ENCODE measurements around the gene KSR1. TPM values are rescaled to one million over a fixed set of nuclear protein-coding genes. Genes with fewer than 3 reads are reported as not detected.
A peak's percentile ranks its signal among the peaks of the same experiment; 100 is the strongest.

The KSR1 gene
- polyA plus RNA-seq, 3 donors, result 45.5 to 90.5 (median 49.0) TPM

DNA sequence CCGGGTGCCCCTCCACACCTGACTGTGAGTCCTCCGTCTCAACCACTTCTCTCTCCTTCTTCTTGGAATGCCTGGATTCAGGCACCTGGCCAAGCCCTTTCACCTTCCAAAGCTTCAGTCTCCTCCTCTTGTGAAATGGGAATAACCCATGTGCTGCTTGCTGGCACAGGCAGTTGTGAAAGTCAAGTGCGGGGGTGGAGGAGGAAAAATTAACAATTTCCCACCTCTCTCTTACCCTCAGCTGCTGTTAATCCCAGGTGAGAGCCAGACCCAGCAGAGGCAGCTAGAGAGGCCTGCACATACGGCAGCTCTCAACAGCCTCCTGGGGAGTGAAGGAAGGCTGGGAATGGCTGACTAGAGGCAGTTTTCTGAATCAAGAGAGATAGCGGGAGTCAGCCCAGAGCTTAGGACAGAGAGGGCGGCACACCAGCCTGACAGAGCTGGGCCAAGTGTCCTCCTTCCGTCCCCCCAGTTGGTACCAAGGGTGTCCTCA, 96.8 kb downstream of the KSR1 start:
- DNase-seq (ENCODE audit: extremely low read depth in 1 of 11, low read depth in 9 of 11, low spot score in 4 of 11), result no peak

DNA sequence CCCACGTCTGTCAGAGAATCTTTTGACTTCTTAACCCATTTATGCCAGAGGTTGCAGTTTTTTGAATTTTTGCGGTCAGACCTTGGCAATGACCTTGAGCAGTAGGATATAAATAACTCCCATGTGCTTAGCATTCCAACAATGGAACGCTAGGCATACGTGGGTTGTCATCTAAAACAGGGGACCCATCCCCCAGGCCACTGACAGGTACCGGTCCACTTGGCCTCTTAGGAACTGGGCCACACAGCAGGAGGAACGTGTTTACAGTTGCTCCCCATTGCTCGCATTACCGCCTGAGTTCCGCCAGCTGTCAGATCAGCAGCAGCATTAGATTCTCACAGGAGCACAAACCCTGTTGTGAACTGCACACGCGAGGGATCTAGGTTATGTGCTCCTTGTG, 97.9 kb downstream of the KSR1 start:
- DNase-seq (ENCODE audit: extremely low read depth in 1 of 11, low read depth in 9 of 11, low spot score in 4 of 11), result no peak

- DNase-seq (ENCODE audit: extremely low read depth in 1 of 11, low read depth in 9 of 11, low spot score in 4 of 11), result no peak
Measured at GRCh38 chr17:27554911-27555310, 98.7 kb downstream of the KSR1 start.

DNA sequence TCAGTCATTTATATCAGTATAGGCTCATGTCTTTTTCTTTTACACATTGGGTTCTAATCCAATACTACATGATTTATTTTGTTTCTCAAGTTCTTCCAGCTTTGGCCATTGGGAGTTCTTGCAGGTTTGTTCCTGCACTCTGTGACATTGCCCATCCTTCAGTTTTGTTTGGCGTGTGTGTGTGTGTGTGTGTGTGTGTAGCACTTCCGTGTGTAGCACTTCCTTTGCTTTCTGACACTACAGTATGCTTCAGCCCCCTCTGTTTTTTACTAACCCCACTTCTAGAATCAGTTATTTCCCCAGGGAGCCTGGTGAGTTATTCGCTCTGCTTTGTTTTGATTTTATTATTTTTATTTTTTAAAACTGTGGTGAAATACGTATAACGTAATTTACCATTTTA, 99.1 kb downstream of the KSR1 start:
- no peak for DNase-seq (ENCODE audit: extremely low read depth in 1 of 11, low read depth in 9 of 11, low spot score in 4 of 11)

- no peak for DNase-seq (ENCODE audit: extremely low read depth in 1 of 11, low read depth in 9 of 11, low spot score in 4 of 11)
Measured at GRCh38 chr17:27558341-27558740, 102.1 kb downstream of the KSR1 start.

DNA sequence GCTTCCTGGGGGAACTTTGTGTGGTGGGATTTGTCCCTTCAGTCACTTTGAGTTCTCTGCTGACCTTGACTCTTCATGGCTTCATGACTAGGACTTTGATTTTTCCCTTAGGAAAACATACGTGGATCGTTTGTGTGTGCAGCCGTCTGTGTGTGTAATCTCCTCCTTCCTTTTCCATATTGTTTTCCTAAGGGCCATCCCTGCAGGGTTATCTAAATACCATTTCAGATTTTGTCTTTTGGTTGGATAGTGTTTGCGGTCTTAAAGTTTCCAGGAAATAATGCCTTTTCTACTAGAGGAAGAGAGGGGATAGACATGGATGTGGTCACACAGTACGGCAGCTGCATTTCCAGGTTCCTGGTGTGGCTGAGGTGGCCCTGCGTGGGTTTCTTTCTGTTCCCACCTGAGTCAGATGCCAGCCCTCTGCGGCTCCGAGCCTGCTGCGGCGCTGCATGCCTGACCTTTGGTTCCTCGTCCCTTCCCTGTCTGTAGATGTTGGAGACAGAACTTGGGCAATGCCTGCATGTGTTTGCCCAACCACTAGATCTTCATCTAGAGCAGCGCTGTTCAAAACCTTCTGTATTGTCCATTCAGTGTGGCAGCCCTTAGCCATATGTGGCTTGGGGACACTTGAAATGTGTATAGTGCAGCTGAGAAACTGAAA, 102.7 kb downstream of the KSR1 start:
- DNase-seq (ENCODE audit: extremely low read depth in 1 of 11, low read depth in 9 of 11, low spot score in 4 of 11), result no peak

DNA sequence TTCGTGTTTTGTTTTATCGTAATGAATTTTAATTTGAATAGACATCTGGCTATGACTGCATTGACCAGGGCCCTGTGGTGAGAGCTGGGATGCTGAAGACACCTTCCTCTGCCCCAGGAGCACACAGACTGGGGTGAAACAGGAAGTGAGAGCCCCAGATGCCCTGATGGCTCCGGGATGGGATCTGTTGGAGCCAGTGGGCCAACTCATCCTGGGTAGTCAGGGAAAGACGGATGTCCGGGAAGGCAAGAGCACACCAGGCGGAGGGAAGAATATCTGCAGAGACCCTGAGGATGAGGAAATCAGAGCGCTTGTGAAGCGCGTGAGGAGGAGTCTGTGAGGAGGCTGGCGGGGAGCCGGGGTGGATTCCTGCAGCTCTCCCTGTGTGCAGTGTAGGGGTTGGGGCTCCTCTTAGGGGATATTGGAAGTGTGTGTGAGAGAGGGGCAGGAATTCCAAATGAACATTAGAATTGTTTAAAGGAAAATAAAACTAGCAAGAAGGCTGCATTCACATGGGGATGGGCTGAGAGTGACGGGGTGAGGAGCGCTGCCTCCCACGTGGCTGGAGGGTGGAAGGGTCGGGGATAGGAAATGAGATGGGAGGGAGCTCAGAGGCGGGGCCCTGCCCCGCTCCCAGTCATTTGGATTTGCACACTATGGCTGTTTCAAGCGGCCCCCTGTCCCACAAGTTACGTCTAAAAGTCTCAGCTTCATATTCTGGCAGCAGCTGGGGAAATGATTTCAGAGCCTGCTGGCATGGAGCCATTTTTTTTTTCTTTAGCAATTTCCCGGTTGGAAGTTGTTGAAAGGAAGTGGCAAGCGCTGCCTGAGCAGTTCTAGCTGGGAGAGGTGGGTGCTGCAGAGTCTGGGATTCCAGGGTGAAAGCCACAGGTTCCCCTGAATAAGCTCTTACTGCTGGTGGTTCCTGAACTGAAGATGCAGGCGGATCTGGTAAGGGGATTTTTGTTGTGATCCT, 103.5 kb downstream of the KSR1 start:
- peak; percentile 67 to 90 (median 83) for DNase-seq (ENCODE audit: extremely low read depth in 1 of 11, low read depth in 9 of 11, low spot score in 4 of 11)

DNA sequence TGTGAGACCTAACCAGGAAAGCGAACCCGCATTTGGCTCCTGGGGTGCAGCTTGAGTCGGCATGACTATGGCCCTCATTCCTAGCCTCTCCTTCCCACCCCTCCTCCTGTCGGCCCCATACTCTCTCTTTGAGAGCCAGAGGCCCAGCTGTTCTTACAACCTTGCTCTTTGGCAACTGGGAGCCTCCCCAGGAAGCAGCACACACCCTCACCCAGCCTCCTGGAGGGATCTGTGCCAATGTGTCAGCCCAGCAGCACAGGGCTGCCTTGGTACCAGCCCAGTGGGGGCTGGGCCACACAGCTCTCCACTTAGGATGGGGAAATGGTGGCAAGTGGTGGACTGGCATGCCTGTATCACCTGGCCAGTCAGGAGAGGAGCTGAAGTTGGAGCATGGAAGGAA, 104.4 kb downstream of the KSR1 start:
- no peak for DNase-seq (ENCODE audit: extremely low read depth in 1 of 11, low read depth in 9 of 11, low spot score in 4 of 11)

DNA sequence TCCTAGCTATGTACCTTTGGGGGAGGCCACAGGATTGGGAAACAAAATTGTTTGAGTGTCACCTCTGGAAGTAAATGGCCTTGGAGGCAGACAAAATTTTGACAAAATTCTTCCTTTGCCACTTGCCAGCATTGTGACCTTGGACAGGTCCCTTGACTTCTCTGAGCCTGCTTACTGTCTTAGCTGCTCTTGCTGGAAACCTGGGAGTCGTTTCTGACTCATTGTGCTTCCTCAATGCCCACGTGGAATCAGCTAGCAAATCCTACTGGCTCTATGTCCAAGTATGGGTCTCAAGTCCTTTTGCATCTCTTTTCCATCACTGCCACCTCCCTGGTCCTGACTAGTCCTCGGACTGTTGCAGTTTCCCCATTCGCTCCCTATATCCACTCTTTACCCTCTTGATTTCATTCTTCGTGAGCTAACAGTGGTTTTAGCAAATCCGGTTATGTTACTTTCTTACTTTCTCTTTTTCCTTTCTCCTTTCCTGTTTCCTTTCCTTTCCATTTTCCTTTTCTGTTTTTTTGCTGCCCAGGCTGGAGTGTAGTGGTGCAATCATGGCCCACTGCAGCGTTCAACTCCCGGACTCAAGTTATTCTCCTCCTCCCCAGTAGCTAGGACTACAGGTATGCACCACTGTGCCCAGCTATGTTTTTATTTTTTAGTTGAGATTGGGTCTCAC, 106.7 kb downstream of the KSR1 start:
- no peak for DNase-seq (ENCODE audit: extremely low read depth in 1 of 11, low read depth in 9 of 11, low spot score in 4 of 11)

- no peak for DNase-seq (ENCODE audit: extremely low read depth in 1 of 11, low read depth in 9 of 11, low spot score in 4 of 11)
Measured at GRCh38 chr17:27563532-27563931, 107.3 kb downstream of the KSR1 start.

DNA sequence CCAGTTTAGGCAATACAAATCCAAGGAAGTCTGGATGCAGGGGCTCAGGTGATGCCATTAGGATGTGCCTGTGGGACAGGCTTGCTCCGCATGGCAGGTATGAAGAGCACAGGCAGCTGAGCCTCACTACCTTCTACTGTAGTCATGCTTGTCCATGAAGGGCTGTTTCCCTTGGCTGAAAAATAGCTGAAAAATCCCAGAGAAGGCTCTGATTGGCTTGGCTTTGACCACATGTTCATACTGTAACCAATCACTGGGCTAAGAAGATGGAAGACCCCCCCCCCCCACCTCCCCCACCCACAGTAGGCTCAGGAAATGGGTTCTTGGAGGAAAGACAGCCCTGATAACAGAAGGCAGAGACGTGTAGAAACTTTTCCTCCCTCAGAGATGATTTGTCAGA, 108.2 kb downstream of the KSR1 start:
- no peak for DNase-seq (ENCODE audit: extremely low read depth in 1 of 11, low read depth in 9 of 11, low spot score in 4 of 11)

- no peak for DNase-seq (ENCODE audit: extremely low read depth in 1 of 11, low read depth in 9 of 11, low spot score in 4 of 11)
Measured at GRCh38 chr17:27565874-27566670, 109.8 kb downstream of the KSR1 start.

DNA sequence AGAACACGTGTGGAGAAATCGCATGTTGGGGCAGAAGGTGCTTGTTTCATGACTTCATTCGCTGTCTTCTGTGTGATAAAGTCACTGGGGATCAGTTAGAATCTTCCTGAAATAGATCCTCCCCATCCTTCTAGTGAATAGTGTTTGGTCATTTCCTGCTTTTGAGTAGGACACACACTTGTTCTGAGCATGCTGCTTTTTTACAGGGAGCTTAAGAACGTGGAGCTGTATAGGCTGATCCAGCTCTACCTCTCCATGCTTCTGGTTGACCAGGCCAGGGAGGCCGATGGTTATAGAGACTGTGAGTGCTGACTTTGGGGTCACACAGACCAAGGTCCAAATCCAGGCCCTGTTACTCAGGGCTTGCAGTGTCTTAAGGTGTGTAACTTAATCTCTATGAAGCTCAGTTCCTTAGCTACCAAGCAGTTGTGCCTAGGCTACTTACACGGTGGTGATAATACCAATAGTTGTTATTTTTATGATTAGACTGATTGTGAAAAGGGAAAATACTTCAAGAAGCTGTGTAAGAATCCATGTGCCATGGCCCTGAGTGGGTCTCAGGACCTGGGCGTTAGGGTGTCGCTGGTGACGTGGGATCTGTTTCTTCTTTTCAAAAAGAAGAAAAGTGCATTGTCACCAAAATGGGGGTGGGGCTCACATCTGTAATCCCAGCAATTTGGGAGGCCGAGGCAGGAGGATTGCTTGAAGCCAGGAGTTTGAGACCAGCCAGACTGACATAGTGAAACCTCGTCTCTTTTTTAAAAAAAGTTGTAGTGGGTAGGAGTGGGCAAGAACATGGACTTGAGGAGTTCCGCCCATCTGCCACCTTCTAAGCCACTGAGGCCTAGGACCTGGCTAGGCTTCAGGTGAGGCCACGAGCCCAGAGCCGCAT, 110.7 kb downstream of the KSR1 start:
- no peak for DNase-seq (ENCODE audit: extremely low read depth in 1 of 11, low read depth in 9 of 11, low spot score in 4 of 11)

DNA sequence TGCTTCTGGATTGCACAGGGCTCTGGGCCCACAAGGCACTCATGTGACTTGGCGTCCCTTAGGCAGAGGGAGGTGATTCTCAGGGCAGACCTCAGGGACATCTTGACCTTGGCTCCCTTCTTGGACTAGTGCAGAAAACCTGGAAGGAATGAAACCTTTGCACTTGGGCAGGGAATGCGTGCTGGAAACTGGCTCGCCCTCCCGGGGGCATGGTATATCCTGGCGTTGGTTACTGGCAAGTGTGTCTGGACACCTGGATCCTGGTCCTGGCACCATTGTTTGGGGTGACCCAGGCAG, 111.3 kb downstream of the KSR1 start:
- no peak for DNase-seq (ENCODE audit: extremely low read depth in 1 of 11, low read depth in 9 of 11, low spot score in 4 of 11)

- no peak for DNase-seq (ENCODE audit: extremely low read depth in 1 of 11, low read depth in 9 of 11, low spot score in 4 of 11)
Measured at GRCh38 chr17:27568216-27568615, 112.0 kb downstream of the KSR1 start.

DNA sequence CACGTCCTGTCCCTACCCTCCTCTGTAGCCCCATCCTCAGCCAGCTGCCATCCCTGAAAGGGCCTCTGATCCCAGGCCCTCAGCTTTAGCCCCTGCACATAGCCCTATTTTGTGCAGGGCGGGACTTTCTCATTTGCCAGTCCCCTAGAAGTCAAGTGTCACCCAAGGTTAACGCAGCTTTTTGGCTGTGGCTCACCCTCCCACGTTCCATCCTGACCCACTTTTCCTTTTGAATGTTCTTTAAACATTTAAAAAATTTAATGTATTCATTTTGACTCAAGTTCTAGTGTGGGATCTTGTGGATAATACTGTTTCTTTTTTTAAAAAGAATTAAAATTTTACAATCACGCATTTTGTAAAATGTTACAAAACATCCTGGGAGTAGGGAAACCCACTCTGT, 112.6 kb downstream of the KSR1 start:
- no peak for DNase-seq (ENCODE audit: extremely low read depth in 1 of 11, low read depth in 9 of 11, low spot score in 4 of 11)

DNA sequence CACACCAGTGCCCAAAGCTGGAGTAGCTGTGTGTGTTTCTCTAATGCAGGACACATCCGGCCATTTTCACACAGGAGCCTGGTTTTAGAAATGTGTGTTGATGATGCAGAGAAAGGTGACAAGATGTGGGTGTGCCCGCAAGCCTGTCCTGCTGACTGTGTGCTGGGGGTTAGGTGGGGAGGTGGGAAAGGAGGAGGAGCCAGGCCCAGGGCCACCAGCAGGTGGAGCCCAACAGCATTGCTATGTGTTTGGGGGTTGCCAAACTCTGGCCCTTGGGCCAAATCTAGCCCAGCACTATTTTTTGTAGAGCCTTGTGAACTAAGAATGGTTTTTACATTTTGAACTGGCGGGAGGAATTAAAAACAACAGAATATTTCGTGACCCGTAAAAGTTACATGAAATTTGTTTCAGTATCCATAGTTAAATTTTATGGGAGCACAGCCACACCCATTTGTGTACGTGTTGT, 113.0 kb downstream of the KSR1 start:
- DNase-seq (ENCODE audit: extremely low read depth in 1 of 11, low read depth in 9 of 11, low spot score in 4 of 11), result no peak

All from renal cortex interstitium (tissue), 11 donors.